ENCODE results near the gene DEK. TPM values are rescaled to one million over a fixed set of nuclear protein-coding genes. Genes with fewer than 3 reads are reported as not detected.

Gene DEK
- total RNA-seq, 1 experiment from 2014 or later, result 260 TPM

GRCh38 chr6:18186540-18187250 is 77.6 kb downstream of the DEK start:
- no TSS peak for BruUV-seq (replicated peaks)
- Histone ChIP-seq H3F3A (ENCODE audit: insufficient read depth, low read depth) (peaks cover 12% of the 10 kb centered on the region; the same call in 1 of the 2 replicates), H3K4me3 (no peak overlapping the region), H3K9me2 (ENCODE audit: insufficient read depth) (no peaks in the 10 kb centered on the region), H3K4me1 (replicated peaks; ENCODE audit: insufficient read depth) (peaks cover 23% of the 10 kb centered on the region), H3K27me3 (ENCODE audit: insufficient read depth, low read depth) (no peaks in the 10 kb centered on the region), H3K79me2 (ENCODE audit: low read depth) (no peaks in the 10 kb centered on the region), H3K36me3 (ENCODE audit: low read depth) (no peaks in the 10 kb centered on the region), H2AFZ (no peak overlapping the region; the same call in 1 of the 2 replicates), H4K20me1 (ENCODE audit: insufficient read depth) (no peaks in the 10 kb centered on the region), H3K27ac (peak overlapping the region; percentile 63), H3K9me3 (ENCODE audit: insufficient read depth, low read depth) (no peaks in the 10 kb centered on the region), H3K4me2 (peak overlapping the region; percentile 57)
- TF ChIP-seq CTCF (conservative IDR thresholded peaks at IDR 0.05), result no peak
- no peak for TF ChIP-seq EZH2 (IDR thresholded peaks at IDR 0.05; ENCODE audit: low read depth)
- DNase-seq, result no peak
- intact Hi-C loops (cut with micrococcal nuclease; ENCODE audit: unreplicated experiment), result no loop called here
- ChIA-PET POLR2A (ENCODE audit: unreplicated experiment) (no interaction called here), CTCF (no interaction called here)

GRCh38 chr6:18186033-18186432 is 78.3 kb downstream of the DEK start:
- no peak overlapping the region for H3K4me3 ChIP-seq
- intact Hi-C loops (cut with micrococcal nuclease; ENCODE audit: unreplicated experiment), result no loop called here
- H4K20me1 ChIP-seq (ENCODE audit: insufficient read depth), result no peaks in the 10 kb centered on the region
- POLR2A ChIA-PET (ENCODE audit: unreplicated experiment), result no interaction called here
- no TSS peak for BruUV-seq (replicated peaks)
- TF ChIP-seq CTCF (conservative IDR thresholded peaks at IDR 0.05) (no peak), EZH2 (IDR thresholded peaks at IDR 0.05; ENCODE audit: low read depth) (no peak)
- no peaks in the 10 kb centered on the region for H3K9me3 ChIP-seq (ENCODE audit: insufficient read depth, low read depth)
- peak overlapping the region; percentile 66 for H2AFZ ChIP-seq
- no peaks in the 10 kb centered on the region for H3K9me2 ChIP-seq (ENCODE audit: insufficient read depth)
- H3K27me3 ChIP-seq (ENCODE audit: insufficient read depth, low read depth), result no peaks in the 10 kb centered on the region
- H3F3A ChIP-seq (ENCODE audit: insufficient read depth, low read depth), result peaks cover 12% of the 10 kb centered on the region; the same call in 1 of the 2 replicates
- peak; percentile 46 to 65 for DNase-seq
- peak overlapping the region; percentile 57 for H3K4me2 ChIP-seq
- no peaks in the 10 kb centered on the region for H3K36me3 ChIP-seq (ENCODE audit: low read depth)
- no peaks in the 10 kb centered on the region for H3K79me2 ChIP-seq (ENCODE audit: low read depth)
- peak overlapping the region; percentile 63 for H3K27ac ChIP-seq
- CTCF ChIA-PET, result no interaction called here
- H3K4me1 ChIP-seq (replicated peaks; ENCODE audit: insufficient read depth), result peaks cover 23% of the 10 kb centered on the region

GRCh38 chr6:18185624-18186023 is 78.7 kb downstream of the DEK start:
- peak overlapping the region; percentile 57 for H3K4me2 ChIP-seq
- H3K4me3 ChIP-seq, result no peak overlapping the region
- ChIA-PET CTCF (no interaction called here), POLR2A (ENCODE audit: unreplicated experiment) (no interaction called here)
- H3K9me2 ChIP-seq (ENCODE audit: insufficient read depth), result no peaks in the 10 kb centered on the region
- H4K20me1 ChIP-seq (ENCODE audit: insufficient read depth), result no peaks in the 10 kb centered on the region
- DNase-seq, result no peak
- H3K27me3 ChIP-seq (ENCODE audit: insufficient read depth, low read depth), result no peaks in the 10 kb centered on the region
- intact Hi-C loops (cut with micrococcal nuclease; ENCODE audit: unreplicated experiment), result no loop called here
- peaks cover 12% of the 10 kb centered on the region; the same call in 1 of the 2 replicates for H3F3A ChIP-seq (ENCODE audit: insufficient read depth, low read depth)
- H3K4me1 ChIP-seq (replicated peaks; ENCODE audit: insufficient read depth), result peaks cover 23% of the 10 kb centered on the region
- peak overlapping the region; percentile 63 for H3K27ac ChIP-seq
- TF ChIP-seq EZH2 (IDR thresholded peaks at IDR 0.05; ENCODE audit: low read depth) (no peak), CTCF (conservative IDR thresholded peaks at IDR 0.05) (no peak)
- H2AFZ ChIP-seq, result peak overlapping the region; percentile 66; the same call in 1 of the 2 replicates
- H3K36me3 ChIP-seq (ENCODE audit: low read depth), result no peaks in the 10 kb centered on the region
- no peaks in the 10 kb centered on the region for H3K79me2 ChIP-seq (ENCODE audit: low read depth)
- H3K9me3 ChIP-seq (ENCODE audit: insufficient read depth, low read depth), result no peaks in the 10 kb centered on the region
- no TSS peak for BruUV-seq (replicated peaks)

All from PC-9 (cell line).